ENCODE results near the gene DEPDC4.

The DEPDC4 gene

DNA sequence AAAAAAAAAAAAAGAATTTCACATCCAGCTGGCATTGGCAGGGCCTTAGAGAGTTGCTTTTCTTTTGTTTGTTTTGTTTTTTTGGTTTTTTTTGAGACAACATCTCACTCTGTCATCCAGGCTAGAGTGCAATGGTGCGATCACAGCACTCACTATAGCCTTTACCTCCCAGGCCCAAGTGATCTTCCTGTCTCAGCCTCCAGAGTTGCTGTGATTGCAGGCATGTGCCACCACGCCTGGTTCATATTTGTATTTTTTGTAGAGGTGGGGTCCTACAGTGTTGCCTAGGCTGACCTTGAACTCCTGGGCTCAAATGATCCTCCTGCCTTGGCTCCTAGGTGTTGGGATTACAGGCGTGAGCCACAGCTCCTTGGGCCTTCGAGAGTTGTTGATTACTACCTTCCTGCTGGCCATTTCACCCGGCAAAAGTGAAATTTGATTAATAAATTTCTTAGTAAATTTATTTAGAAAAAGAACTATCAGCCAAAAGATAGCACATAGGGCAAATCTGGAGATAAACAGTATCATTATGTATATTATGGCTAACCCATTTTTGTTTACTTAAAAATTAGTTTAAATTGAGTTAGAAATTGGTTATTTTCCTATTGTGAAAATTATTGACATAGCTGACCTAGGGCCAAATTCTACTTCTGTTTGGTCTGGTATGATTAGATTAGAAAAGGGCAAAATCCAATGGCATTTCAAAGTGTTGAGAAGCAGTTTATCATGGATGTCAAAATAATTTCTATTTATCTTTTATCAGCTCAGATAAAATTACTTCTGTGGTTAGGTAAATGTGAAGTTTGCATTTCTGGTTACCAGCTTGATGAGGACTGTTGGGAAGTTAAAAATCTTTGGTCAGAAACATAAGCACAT lies 53.6 kb downstream of the DEPDC4 start:
- no peak for DNase-seq (ENCODE audit: low read depth)

GRCh38 chr12:100211698-100212097 lies 55.2 kb downstream of the DEPDC4 start:
- DNase-seq (ENCODE audit: low read depth): no peak

- no peak for DNase-seq (ENCODE audit: low read depth)
Measured at GRCh38 chr12:100208834-100209233, 58.0 kb downstream of the DEPDC4 start.

DNA sequence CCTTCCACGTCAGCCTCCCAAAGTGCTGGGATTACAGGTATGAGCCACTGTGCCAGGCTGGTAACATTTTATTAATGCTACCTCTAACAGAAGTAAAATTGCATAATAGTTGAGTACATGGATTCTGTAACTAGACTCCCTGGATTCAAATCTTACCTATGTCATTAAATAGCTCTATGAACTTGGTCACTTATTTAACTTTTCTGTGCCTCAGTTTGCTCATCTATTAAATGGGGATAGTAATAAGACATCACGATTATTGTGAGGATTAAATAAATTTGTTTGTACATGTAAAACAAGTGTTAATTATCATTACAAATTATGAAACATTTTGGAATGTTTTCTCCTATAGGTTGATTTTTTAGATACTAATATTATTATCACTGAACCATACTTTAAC lies 59.6 kb downstream of the DEPDC4 start:
- DNase-seq (ENCODE audit: low read depth): no peak

GRCh38 chr12:100201604-100202423 lies 65.1 kb downstream of the DEPDC4 start:
- no peak for DNase-seq (ENCODE audit: low read depth)

DNA sequence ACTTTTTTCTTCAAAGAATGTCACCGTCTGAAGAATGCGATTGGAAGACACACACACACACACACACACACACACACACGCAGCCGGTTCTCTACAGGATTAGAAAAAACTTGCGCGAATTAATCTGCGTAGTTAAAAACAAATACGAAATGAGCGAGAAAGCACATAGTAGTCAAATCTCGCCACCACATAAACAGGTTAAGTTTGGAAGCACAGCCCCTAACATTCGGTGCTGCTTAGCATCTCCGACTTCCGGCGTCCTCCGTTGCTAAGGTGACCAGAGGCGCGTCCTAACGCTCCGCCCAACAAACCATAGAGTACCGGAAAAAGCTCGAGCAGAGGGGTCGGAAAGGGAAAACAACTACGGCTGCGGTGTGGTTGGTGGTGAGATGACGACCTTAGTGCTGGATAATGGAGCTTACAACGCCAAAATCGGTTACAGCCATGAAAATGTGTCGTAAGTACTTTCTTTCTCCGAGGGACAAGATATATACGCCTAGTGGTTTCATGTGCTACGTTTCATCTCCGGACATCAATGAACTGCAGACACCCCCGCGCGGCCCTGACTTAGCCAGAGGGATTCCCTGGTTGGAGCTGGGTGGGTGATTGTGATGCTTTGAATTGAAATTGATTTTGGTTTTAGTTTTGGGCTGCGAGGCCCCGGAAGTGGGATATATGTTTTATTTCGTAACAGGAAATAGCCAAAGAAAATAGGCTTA lies 66.3 kb downstream of the DEPDC4 start, which contains the start of gene ACTR6:
TSS of gene ACTR6 (plus strand) at position 353 of the 719 bp plus-strand sequence. CDS start at position 390, 37 bp downstream.
- peak; percentile 87 for DNase-seq (ENCODE audit: low read depth)

DNA sequence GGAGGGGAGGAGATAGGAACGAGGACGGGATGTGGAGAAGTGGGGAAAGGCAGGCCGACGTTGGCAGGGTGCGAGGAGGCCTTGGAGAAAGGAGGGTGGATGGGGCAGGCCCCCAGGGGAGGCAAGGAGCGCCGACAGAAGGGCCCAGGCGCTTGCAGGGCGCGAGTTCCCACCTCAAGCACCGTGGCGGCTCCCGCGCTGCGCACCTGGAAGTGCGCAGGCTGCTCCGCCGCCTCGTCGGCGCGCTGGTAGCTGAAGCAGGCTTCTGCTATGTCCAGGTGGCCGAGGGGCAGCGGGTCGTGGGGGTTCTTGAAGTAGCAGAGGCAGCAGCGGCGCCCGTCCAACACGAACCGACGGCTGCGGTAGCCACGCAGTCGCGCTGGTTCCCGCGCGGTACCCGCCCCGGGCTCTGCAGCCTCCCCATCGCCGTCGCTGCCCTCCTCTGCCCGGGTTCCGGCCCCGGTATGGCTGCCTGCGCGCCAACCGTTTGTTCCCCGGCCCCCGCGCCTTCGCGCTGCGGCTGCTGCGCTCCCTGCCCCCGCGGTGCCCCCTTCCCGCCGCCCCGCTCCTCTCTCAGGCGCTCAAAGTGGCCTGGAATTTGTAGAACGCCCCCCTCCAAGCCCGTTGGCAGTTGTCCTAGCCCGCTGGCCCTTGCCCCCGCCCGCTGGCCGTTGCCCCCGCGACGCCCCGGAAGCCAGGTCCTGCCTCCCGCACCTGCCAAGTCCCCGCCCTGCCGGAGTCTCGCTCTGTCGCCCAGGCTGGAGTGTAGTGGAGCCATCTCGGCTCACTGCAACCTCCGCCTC lies 67.3 kb downstream of the DEPDC4 start:
- DNase-seq (ENCODE audit: low read depth): peak; percentile 47

GRCh38 chr12:100199023-100199346 lies 67.9 kb downstream of the DEPDC4 start:
- DNase-seq (ENCODE audit: low read depth): no peak

DNA sequence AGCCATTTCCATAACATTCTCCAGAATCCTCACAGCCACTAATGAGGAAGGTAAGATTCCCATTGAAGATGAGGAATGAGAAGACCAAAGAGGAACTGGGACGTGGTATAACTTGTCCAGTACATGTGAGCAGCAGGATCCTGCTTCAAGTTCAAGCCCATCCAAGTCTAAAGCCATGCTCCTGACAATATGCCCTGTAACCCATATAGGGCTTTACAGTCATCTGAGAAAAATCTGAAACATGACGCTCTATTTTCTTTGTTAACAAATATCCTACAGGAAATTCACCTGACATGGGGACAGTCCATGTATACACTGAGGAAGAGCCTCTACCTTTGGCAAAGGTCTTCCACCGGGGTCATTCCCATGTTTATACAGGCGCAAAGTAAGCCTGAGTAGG lies 69.4 kb downstream of the DEPDC4 start:
- DNase-seq (ENCODE audit: low read depth): no peak

DNA sequence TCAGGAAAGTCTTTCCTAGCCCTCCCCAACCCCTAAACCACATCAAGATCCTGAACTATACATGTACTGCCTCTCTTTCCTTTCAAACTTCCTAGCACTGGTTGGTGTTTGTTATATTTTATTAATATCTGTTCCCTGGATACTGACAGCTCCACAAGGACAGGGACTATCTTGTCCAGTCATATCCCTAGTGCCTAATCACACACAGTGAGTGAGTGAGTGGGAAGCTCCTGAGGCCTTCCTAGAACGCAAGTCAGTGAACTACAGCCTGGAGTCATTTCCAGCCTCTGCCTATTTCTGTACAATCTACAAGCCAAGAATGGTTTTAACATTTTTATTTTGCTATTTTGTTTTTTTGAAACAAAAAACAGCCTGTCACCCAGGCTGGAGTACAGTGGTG lies 73.8 kb downstream of the DEPDC4 start:
- no peak for DNase-seq (ENCODE audit: low read depth)
